K562 (cell line): ENCODE data around the gene GON4L. TPM values are rescaled to one million over a fixed set of nuclear protein-coding genes. Genes with fewer than 3 reads are reported as not detected.

Experiments
- HIVEP1 ChIP-seq: fragments of 250-450 bp; sonication (Bioruptor Pico); IDR thresholded peaks from 2 replicates; pipeline ENCODE4 v1.4.0; 2020; ENCODE audit warnings: mild to moderate bottlenecking
- KDM1A ChIP-seq, 2 experiments: fragments of 450-650 bp; IDR thresholded peaks; 2 replicates each; pipeline ENCODE4 v1.6.1; 2016; ENCODE audit warnings: mild to moderate bottlenecking in 2 of 2
- NR3C1 ChIP-seq: sonication (generic); formaldehyde crosslinking; IDR thresholded peaks from 2 replicates; pipeline ENCODE4 v1.8.1; 2022; ENCODE audit warnings: missing genetic modification reagents
- SAFB ChIP-seq: fragments of 200-400 bp; formaldehyde crosslinking; IDR thresholded peaks from 2 replicates; pipeline ENCODE4 v1.6.1; 2017; ENCODE audit warnings: low read depth, low read length, borderline replicate concordance
- THRAP3 ChIP-seq: fragments of 450-650 bp; IDR thresholded peaks from 2 replicates; pipeline ENCODE4 v1.6.1; 2016; ENCODE audit warnings: mild to moderate bottlenecking, inconsistent platforms, borderline replicate concordance
- ZC3H11A ChIP-seq: IDR thresholded peaks from 2 replicates; pipeline ENCODE4 v1.6.1; 2012; ENCODE audit warnings: low read depth, low read length, improper control_type of control experiment
- polyA plus RNA-seq, 8 experiments: library from polyadenylated mRNA; depleted of rRNA in 4 of 8; stranded (reverse) in 5 of 8; unstranded in 3 of 8; fragments of >200 nt; fragmentation: Nextera tagmentation in 2 of 8; fragmentation: Illumina TruSeq in 1 of 8; extraction: Ambion mirVana in 2 of 8; extraction: Trizol in 1 of 8; gene quantifications; 2 replicates each; pipeline versions ENCODE4 v1.2.1 to v1.2.3, GENCODE V29; 2011 to 2014; ENCODE audit warnings: inconsistent platforms in 1 of 8, missing spikeins in 1 of 8
- total RNA-seq, 7 experiments: library from RNA; depleted of rRNA in 6 of 7; stranded (reverse); fragments of >200 nt in 6 of 7; fragmentation: Illumina TruSeq in 2 of 7; extraction: Trizol in 2 of 7; gene quantifications; 2 replicates each; pipeline versions ENCODE4 v1.2.1 to v1.2.3, GENCODE V29; 2011 to 2021; ENCODE audit warnings: low replicate concordance in 1 of 7
- TF ChIP-seq, protein P1 (sequence below): sonication (generic); formaldehyde crosslinking; IDR thresholded peaks from 2 replicates; pipeline ENCODE4 v1.8.1; 2023; ENCODE audit warnings: missing genetic modification reagents, mild to moderate bottlenecking, borderline replicate concordance
- TF ChIP-seq, protein P2 (sequence below): fragments of 450-650 bp; formaldehyde crosslinking; IDR thresholded peaks from 2 replicates; pipeline ENCODE4 v1.4.0; 2022; ENCODE audit warnings: missing genetic modification characterization
- TF ChIP-seq, protein P3 (sequence below): fragments of 450-650 bp; IDR thresholded peaks from 2 replicates; pipeline ENCODE4 v1.6.1; 2016; ENCODE audit warnings: low read depth

GON4L gene
- total and polyA plus RNA-seq, 9 of the 15 experiments (the other 6 are each of a cell fraction or from before 2014, with no cell fraction given): 20.2 to 47.4 (median 33.6) TPM

DNA sequence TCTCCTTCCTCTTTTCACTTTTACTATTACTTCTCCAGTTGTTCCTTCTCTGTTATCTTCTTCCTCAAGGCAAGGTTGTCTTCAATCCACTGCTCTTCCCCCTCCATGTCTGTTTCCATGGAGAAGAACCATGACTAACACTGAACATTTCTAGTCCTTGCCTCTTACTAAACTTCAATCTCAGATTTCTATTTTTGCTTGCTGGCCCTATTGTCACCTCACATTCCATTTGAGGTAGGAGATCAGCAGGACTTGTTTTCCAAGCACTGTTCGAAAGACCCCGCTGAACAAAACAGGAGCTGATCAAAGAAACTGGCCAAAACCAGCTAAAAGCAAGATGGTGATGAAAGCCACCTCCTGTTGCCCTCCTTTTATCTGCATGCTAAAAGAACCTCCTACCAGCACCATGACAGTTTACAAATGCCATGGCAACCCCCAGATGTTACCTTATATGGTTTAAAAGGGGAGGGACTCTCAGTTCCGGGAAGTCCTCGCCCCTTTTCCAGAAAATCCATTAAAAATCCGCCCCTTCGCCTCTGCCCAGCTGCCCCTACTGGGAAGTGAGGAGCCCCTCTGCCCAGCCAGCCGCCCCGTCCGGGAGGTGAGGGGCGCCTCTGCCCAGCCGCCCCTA is 22.6 kb downstream of the GON4L start (continued):
- TF ChIP-seq, protein P1, sequence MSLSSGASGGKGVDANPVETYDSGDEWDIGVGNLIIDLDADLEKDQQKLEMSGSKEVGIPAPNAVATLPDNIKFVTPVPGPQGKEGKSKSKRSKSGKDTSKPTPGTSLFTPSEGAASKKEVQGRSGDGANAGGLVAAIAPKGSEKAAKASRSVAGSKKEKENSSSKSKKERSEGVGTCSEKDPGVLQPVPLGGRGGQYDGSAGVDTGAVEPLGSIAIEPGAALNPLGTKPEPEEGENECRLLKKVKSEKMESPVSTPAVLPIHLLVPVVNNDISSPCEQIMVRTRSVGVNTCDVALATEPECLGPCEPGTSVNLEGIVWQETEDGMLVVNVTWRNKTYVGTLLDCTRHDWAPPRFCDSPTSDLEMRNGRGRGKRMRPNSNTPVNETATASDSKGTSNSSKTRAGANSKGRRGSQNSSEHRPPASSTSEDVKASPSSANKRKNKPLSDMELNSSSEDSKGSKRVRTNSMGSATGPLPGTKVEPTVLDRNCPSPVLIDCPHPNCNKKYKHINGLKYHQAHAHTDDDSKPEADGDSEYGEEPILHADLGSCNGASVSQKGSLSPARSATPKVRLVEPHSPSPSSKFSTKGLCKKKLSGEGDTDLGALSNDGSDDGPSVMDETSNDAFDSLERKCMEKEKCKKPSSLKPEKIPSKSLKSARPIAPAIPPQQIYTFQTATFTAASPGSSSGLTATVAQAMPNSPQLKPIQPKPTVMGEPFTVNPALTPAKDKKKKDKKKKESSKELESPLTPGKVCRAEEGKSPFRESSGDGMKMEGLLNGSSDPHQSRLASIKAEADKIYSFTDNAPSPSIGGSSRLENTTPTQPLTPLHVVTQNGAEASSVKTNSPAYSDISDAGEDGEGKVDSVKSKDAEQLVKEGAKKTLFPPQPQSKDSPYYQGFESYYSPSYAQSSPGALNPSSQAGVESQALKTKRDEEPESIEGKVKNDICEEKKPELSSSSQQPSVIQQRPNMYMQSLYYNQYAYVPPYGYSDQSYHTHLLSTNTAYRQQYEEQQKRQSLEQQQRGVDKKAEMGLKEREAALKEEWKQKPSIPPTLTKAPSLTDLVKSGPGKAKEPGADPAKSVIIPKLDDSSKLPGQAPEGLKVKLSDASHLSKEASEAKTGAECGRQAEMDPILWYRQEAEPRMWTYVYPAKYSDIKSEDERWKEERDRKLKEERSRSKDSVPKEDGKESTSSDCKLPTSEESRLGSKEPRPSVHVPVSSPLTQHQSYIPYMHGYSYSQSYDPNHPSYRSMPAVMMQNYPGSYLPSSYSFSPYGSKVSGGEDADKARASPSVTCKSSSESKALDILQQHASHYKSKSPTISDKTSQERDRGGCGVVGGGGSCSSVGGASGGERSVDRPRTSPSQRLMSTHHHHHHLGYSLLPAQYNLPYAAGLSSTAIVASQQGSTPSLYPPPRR (CRISPR knock-in tag): no peak
- TF ChIP-seq SAFB (no peak), KDM1A (IDR thresholded peaks at IDR 0.05) (peak; percentile 75), HIVEP1 (CRISPR knock-in tag) (no peak), ZC3H11A (no peak), NR3C1 (CRISPR knock-in tag) (no peak), THRAP3 (no peak)
- TF ChIP-seq, protein P2, sequence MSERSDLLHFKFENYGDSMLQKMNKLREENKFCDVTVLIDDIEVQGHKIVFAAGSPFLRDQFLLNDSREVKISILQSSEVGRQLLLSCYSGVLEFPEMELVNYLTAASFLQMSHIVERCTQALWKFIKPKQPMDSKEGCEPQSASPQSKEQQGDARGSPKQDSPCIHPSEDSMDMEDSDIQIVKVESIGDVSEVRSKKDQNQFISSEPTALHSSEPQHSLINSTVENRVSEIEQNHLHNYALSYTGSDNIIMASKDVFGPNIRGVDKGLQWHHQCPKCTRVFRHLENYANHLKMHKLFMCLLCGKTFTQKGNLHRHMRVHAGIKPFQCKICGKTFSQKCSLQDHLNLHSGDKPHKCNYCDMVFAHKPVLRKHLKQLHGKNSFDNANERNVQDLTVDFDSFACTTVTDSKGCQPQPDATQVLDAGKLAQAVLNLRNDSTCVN (CRISPR knock-in tag): 0 out of 2 replicates have a peak, but pooled peaks have one; percentile 54
- TF ChIP-seq, protein P3, sequence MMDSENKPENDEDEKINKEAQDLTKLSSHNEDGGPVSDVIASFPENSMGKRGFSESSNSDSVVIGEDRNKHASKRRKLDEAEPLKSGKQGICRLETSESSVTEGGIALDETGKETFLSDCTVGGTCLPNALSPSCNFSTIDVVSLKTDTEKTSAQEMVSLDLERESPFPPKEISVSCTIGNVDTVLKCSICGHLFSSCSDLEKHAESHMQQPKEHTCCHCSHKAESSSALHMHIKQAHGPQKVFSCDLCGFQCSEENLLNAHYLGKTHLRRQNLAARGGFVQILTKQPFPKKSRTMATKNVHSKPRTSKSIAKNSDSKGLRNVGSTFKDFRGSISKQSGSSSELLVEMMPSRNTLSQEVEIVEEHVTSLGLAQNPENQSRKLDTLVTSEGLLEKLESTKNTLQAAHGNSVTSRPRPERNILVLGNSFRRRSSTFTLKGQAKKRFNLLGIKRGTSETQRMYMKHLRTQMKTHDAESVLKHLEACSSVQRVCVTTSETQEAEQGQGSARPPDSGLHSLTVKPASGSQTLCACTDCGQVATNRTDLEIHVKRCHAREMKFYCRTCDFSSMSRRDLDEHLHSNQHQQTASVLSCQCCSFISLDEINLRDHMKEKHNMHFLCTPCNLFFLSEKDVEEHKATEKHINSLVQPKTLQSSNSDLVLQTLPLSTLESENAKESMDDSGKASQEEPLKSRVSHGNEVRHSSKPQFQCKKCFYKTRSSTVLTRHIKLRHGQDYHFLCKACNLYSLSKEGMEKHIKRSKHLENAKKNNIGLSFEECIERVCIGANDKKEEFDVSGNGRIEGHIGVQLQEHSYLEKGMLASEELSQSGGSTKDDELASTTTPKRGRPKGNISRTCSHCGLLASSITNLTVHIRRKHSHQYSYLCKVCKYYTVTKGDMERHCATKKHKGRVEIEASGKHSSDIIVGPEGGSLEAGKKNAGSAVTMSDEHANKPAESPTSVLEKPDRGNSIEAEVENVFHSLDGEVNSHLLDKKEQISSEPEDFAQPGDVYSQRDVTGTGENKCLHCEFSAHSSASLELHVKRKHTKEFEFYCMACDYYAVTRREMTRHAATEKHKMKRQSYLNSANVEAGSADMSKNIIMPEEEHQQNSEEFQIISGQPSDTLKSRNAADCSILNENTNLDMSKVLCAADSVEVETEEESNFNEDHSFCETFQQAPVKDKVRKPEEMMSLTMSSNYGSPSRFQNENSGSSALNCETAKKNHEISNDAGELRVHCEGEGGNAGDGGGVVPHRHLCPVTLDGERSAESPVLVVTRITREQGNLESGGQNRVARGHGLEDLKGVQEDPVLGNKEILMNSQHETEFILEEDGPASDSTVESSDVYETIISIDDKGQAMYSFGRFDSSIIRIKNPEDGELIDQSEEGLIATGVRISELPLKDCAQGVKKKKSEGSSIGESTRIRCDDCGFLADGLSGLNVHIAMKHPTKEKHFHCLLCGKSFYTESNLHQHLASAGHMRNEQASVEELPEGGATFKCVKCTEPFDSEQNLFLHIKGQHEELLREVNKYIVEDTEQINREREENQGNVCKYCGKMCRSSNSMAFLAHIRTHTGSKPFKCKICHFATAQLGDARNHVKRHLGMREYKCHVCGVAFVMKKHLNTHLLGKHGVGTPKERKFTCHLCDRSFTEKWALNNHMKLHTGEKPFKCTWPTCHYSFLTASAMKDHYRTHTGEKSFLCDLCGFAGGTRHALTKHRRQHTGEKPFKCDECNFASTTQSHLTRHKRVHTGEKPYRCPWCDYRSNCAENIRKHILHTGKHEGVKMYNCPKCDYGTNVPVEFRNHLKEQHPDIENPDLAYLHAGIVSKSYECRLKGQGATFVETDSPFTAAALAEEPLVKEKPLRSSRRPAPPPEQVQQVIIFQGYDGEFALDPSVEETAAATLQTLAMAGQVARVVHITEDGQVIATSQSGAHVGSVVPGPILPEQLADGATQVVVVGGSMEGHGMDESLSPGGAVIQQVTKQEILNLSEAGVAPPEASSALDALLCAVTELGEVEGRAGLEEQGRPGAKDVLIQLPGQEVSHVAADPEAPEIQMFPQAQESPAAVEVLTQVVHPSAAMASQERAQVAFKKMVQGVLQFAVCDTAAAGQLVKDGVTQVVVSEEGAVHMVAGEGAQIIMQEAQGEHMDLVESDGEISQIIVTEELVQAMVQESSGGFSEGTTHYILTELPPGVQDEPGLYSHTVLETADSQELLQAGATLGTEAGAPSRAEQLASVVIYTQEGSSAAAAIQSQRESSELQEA: no peak
